ENCODE results near the gene FUBP1.
"Not testable (repeated sequence)": the region's sequence is repeated elsewhere in the genome, so short reads cannot be mapped to it uniquely, and the experiment has no call there.

The FUBP1 gene

GRCh38 chr1:77942400-77943140 lies 36.3 kb downstream of the FUBP1 start:
- no peak for DNase-seq (ENCODE audit: low read depth)

- no peak for DNase-seq (ENCODE audit: low read depth)
These were observed 37.8 kb downstream of the FUBP1 start for GRCh38 chr1:77940921-77941570.

DNA sequence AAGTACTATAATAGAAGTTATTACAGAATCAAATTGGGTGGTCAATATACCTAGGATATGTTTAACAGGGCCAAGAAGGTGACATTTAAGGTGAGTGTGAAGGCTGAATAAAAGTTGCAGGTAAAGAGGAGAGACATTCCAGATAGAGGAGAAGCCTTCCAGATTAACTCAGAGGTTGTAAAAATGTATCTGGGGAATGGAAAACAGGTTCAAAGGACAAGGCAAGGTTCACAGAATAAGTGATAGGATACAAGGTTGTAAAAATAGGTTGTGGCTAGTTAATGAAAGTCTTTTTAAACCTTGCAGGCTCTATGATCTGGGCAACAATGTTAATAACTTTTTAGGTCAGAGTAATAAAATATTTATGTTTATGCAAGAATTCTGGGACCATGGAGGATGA lies 40.2 kb downstream of the FUBP1 start:
- no peak for DNase-seq (ENCODE audit: low read depth)

- DNase-seq (ENCODE audit: low read depth): no peak
These were observed 49.1 kb downstream of the FUBP1 start for GRCh38 chr1:77929806-77930205.

- DNase-seq (ENCODE audit: low read depth): no peak
These were observed 51.5 kb downstream of the FUBP1 start for GRCh38 chr1:77927414-77927813.

- no peak for DNase-seq (ENCODE audit: low read depth)
These were observed 52.1 kb downstream of the FUBP1 start for GRCh38 chr1:77926561-77927357.

- DNase-seq (ENCODE audit: low read depth): no peak
These were observed 52.9 kb downstream of the FUBP1 start for GRCh38 chr1:77925956-77926355.

- no peak for DNase-seq (ENCODE audit: low read depth)
These were observed 53.4 kb downstream of the FUBP1 start for GRCh38 chr1:77925518-77925917.

GRCh38 chr1:77918918-77919317 lies 60.0 kb downstream of the FUBP1 start:
- DNase-seq (ENCODE audit: low read depth): not testable (repeated sequence)

- DNase-seq (ENCODE audit: low read depth): no peak
These were observed 68.8 kb downstream of the FUBP1 start for GRCh38 chr1:77910116-77910515.

DNA sequence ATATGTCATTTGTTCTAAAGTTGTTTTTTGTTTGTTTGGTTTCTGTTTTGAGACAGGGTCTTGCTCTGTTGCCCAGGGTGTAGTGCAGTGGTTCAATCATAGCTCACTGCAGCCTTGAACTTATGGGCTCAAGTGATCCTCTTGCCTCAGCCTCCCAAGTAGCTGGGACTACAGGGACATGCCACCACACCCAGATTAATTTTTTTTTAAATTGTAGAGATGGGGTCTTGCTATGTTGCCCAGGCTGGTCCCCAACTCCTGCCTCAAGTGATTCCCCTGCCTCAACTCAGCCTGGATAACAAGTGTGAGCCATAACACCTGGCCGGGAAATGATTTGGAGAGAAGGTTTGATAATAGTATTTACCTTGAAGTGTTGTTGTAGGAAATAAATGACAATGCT lies 72.2 kb downstream of the FUBP1 start:
- DNase-seq (ENCODE audit: low read depth): no peak

GRCh38 chr1:77906019-77906545 lies 72.8 kb downstream of the FUBP1 start:
- no peak for DNase-seq (ENCODE audit: low read depth)

- no peak for DNase-seq (ENCODE audit: low read depth)
These were observed 73.3 kb downstream of the FUBP1 start for GRCh38 chr1:77905603-77906002.

GRCh38 chr1:77900687-77901293 lies 78.1 kb downstream of the FUBP1 start:
- DNase-seq (ENCODE audit: low read depth): no peak

GRCh38 chr1:77899647-77900320 lies 79.1 kb downstream of the FUBP1 start:
- DNase-seq (ENCODE audit: low read depth): no peak
